Measurements from ENCODE around the gene CHD5.

Gene CHD5

GRCh38 chr1:6113116-6113515 lies 67.0 kb downstream of the CHD5 start:
- no peak for DNase-seq (ENCODE audit: low read depth in 2 of 2)

GRCh38 chr1:6112690-6113005 lies 67.5 kb downstream of the CHD5 start:
- no peak for DNase-seq (ENCODE audit: low read depth in 2 of 2)

GRCh38 chr1:6111991-6112689 lies 68.0 kb downstream of the CHD5 start:
- DNase-seq (ENCODE audit: low read depth in 2 of 2): no peak

GRCh38 chr1:6111571-6111970 lies 68.5 kb downstream of the CHD5 start:
- DNase-seq (ENCODE audit: low read depth in 2 of 2): no peak

GRCh38 chr1:6110326-6110725 lies 69.8 kb downstream of the CHD5 start:
- no peak for DNase-seq (ENCODE audit: low read depth in 2 of 2)

- DNase-seq (ENCODE audit: low read depth in 2 of 2): no peak
Observed at GRCh38 chr1:6109688-6110087, 70.4 kb downstream of the CHD5 start.

- DNase-seq (ENCODE audit: low read depth in 2 of 2): no peak
Observed at GRCh38 chr1:6108937-6109614, 71.0 kb downstream of the CHD5 start.

- DNase-seq (ENCODE audit: low read depth in 2 of 2): no peak
Observed at GRCh38 chr1:6108476-6108875, 71.6 kb downstream of the CHD5 start.

GRCh38 chr1:6107409-6108356 lies 72.4 kb downstream of the CHD5 start:
- DNase-seq (ENCODE audit: low read depth in 2 of 2): no peak

GRCh38 chr1:6106977-6107376 lies 73.1 kb downstream of the CHD5 start:
- DNase-seq (ENCODE audit: low read depth in 2 of 2): no peak

- DNase-seq (ENCODE audit: low read depth in 2 of 2): no peak
Observed at GRCh38 chr1:6106321-6106731, 73.8 kb downstream of the CHD5 start.

- DNase-seq (ENCODE audit: low read depth in 2 of 2): no peak
Observed at GRCh38 chr1:6105763-6106162, 74.4 kb downstream of the CHD5 start.

- DNase-seq (ENCODE audit: low read depth in 2 of 2): no peak
Observed at GRCh38 chr1:6105218-6105679, 74.9 kb downstream of the CHD5 start.

GRCh38 chr1:6104631-6105030 lies 75.5 kb downstream of the CHD5 start:
- DNase-seq (ENCODE audit: low read depth in 2 of 2): no peak

GRCh38 chr1:6103854-6104530 lies 76.1 kb downstream of the CHD5 start:
- no peak for DNase-seq (ENCODE audit: low read depth in 2 of 2)

- DNase-seq (ENCODE audit: low read depth in 2 of 2): no peak
Observed at GRCh38 chr1:6103111-6103853, 76.8 kb downstream of the CHD5 start.

GRCh38 chr1:6102532-6102845 lies 77.6 kb downstream of the CHD5 start:
- DNase-seq (ENCODE audit: low read depth in 2 of 2): no peak

GRCh38 chr1:6101826-6102531 lies 78.1 kb downstream of the CHD5 start:
- no peak for DNase-seq (ENCODE audit: low read depth in 2 of 2)

GRCh38 chr1:6100861-6101783 lies 79.0 kb downstream of the CHD5 start:
- DNase-seq (ENCODE audit: low read depth in 2 of 2): no peak
